Chondrocyte (in vitro differentiated cells): ENCODE results near the gene DOCK8. TPM values are rescaled to one million over a fixed set of nuclear protein-coding genes. Genes with fewer than 3 reads are reported as not detected.

ENCODE experiments used
- DNase-seq: peaks from one replicate; pipeline ENCODE4 v3.0.0; 2021; ENCODE audit warnings: mixed read lengths, low spot score
- H3K27ac Mint-ChIP-seq: one replicate; pipeline ENCODE4 v1.8.0; 2021; ENCODE audit warnings: mild to moderate bottlenecking, moderate library complexity, mixed read lengths; ENCODE audit not compliant: unreplicated experiment
- H3K27me3 Mint-ChIP-seq: 2 replicates; pipeline ENCODE4 v1.8.0; 2021; ENCODE audit warnings: low read depth, mixed read lengths
- H3K36me3 Mint-ChIP-seq: 2 replicates; pipeline ENCODE4 v1.8.0; 2021; ENCODE audit warnings: low read depth, mixed read lengths
- H3K4me1 Mint-ChIP-seq: 2 replicates; pipeline ENCODE4 v1.8.0; 2021; ENCODE audit warnings: low read depth, mild to moderate bottlenecking, mixed read lengths
- H3K4me3 Mint-ChIP-seq: one replicate; pipeline ENCODE4 v1.8.0; 2021; ENCODE audit warnings: mild to moderate bottlenecking, moderate library complexity, mixed read lengths; ENCODE audit not compliant: unreplicated experiment
- H3K9me3 Mint-ChIP-seq: 2 replicates; pipeline ENCODE4 v1.8.0; 2021; ENCODE audit warnings: low read depth, mixed read lengths
- CTCF ChIP-seq: fragments of 200-600 bp; sonication (generic); IDR thresholded peaks from 2 replicates; pipeline ENCODE4 v1.5.0; 2021; ENCODE audit warnings: antibody characterized with exemption, mild to moderate bottlenecking, moderate library complexity
- total RNA-seq: library from RNA; stranded (reverse); gene quantifications from 3 replicates; pipeline ENCODE4 v1.2.1, GENCODE V29; 2021

The DOCK8 gene
- total RNA-seq, 1 donor from 2014 or later, result 0.17 TPM

- Mint-ChIP-seq H3K4me3 (no peak overlapping the region), H3K27me3 (no peaks in the 10 kb centered on the region), H3K9me3 (no peaks in the 10 kb centered on the region), H3K4me1 (no peaks in the 10 kb centered on the region), H3K36me3 (no peaks in the 10 kb centered on the region), H3K27ac (no peak overlapping the region)
- TF ChIP-seq CTCF, result no peak
- no peak for DNase-seq
Measured at GRCh38 chr9:477193-477592, 262.5 kb downstream of the DOCK8 start.

- Mint-ChIP-seq H3K4me3 (no peak overlapping the region), H3K27ac (no peak overlapping the region), H3K4me1 (no peaks in the 10 kb centered on the region), H3K27me3 (no peaks in the 10 kb centered on the region), H3K9me3 (peaks cover 3% of the 10 kb centered on the region), H3K36me3 (no peaks in the 10 kb centered on the region)
- no peak for TF ChIP-seq CTCF
- DNase-seq, result no peak
Measured at GRCh38 chr9:479304-479970, 264.8 kb downstream of the DOCK8 start.

GRCh38 chr9:479971-480350, 265.3 kb downstream of the DOCK8 start:
- H3K27me3 Mint-ChIP-seq, result no peaks in the 10 kb centered on the region
- no peak overlapping the region for H3K27ac Mint-ChIP-seq
- no peak for TF ChIP-seq CTCF
- no peaks in the 10 kb centered on the region for H3K36me3 Mint-ChIP-seq
- no peak for DNase-seq
- H3K4me3 Mint-ChIP-seq, result no peak overlapping the region
- no peaks in the 10 kb centered on the region for H3K4me1 Mint-ChIP-seq
- peaks cover 3% of the 10 kb centered on the region for H3K9me3 Mint-ChIP-seq

- H3K4me3 Mint-ChIP-seq, result no peak overlapping the region
- no peaks in the 10 kb centered on the region for H3K27me3 Mint-ChIP-seq
- no peaks in the 10 kb centered on the region for H3K4me1 Mint-ChIP-seq
- H3K27ac Mint-ChIP-seq, result no peak overlapping the region
- no peaks in the 10 kb centered on the region for H3K36me3 Mint-ChIP-seq
- peaks cover 3% of the 10 kb centered on the region for H3K9me3 Mint-ChIP-seq
- no peak for DNase-seq
- TF ChIP-seq CTCF, result no peak
Measured at GRCh38 chr9:482739-483138, 268.1 kb downstream of the DOCK8 start.

GRCh38 chr9:486156-486555, 271.5 kb downstream of the DOCK8 start:
- Mint-ChIP-seq H3K27me3 (peaks cover 3% of the 10 kb centered on the region), H3K27ac (no peak overlapping the region), H3K4me1 (no peaks in the 10 kb centered on the region)

More at GRCh38 chr9:486156-486555, 271.5 kb downstream of the DOCK8 start:
- DNase-seq, result no peak
- no peak for TF ChIP-seq CTCF
- Mint-ChIP-seq H3K36me3 (no peaks in the 10 kb centered on the region), H3K9me3 (peaks cover 3% of the 10 kb centered on the region), H3K4me3 (no peak overlapping the region)
